H7 (cell line): ENCODE measurements around the gene ALLC. TPM values are rescaled to one million over a fixed set of nuclear protein-coding genes. Genes with fewer than 3 reads are reported as not detected.

Source experiments
- DNase-seq: peaks from one replicate; pipeline ENCODE4 v3.0.0; 2012
- H3K27me3 ChIP-seq: 2 replicates; pipeline ENCODE4 v1.6.0; 2011; ENCODE audit warnings: mild to moderate bottlenecking, low read length; ENCODE audit not compliant: control insufficient read depth, insufficient read depth
- H3K36me3 ChIP-seq: replicated peaks from 2 replicates; pipeline ENCODE4 v1.5.1; 2011; ENCODE audit warnings: low read length; ENCODE audit not compliant: control insufficient read depth, insufficient read depth
- H3K4me3 ChIP-seq: 2 replicates; pipeline ENCODE4 v1.5.1; 2011; ENCODE audit warnings: low read depth, mild to moderate bottlenecking, control low read depth, low read length, moderate library complexity; ENCODE audit not compliant: insufficient read depth
- total RNA-seq: library from RNA; depleted of rRNA; stranded (reverse); fragments of >200 nt; shearing (Covaris generic); gene quantifications from 2 replicates; pipeline ENCODE4 v1.2.3, GENCODE V29; 2014

Gene ALLC
- total RNA-seq, 1 experiment from 2014 or later, result not detected

DNA sequence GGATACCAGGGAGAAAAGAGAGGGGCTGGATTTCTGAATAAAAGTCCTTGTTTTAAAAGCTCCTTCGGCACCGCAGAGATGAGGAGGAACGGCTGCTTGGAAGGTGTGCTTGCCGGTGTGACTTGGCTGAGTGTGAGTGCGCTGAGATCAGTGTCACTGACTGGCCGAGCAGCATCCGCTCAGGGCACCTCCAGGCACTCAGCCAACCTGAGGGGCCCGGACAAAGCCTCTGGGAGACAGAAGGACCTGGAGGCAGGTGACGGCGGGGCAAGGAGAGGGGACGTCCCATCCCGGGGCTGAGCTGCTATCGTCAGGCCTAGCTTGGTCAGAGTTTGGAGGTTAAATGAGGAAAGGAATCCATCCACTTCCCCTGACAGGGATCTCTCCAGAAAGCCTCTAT is 16.8 kb upstream of the ALLC start:
- Histone ChIP-seq H3K4me3 (no peak overlapping the region), H3K27me3 (no peaks in the 10 kb centered on the region; the same call in 1 of the 2 replicates), H3K36me3 (no peaks in the 10 kb centered on the region)
- peak; percentile 48 for DNase-seq

DNA sequence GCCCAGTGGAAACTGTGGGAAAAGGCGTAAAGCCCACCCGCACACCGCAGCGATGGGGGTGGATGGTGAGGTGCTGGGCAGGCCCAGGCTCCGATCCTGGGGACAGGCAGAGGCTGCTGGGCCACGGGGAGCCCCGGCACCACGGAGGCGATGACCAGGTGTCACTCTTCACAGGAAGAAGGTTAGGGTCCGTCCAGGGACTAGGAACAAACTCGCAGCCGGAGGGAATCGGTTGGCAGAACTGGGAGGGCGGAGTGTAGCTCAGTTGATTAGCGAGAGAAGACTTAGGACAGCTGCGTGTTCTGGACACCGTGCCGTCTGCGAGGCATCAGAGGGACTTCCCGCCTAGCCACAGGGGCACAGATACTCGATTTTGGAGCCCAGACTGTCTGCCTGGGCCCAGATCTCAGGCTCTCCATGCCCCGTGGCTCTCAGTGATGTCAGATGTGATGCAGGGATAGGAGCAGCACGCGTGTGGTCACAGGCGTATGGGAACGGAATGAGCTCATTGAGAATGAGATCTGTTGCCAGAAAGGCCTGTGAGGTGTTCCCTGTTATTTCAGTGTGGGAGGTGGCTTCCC is 16.1 kb upstream of the ALLC start:
- H3K4me3 ChIP-seq, result no peak overlapping the region
- no peaks in the 10 kb centered on the region for H3K36me3 ChIP-seq
- DNase-seq, result peak; percentile 32
- H3K27me3 ChIP-seq, result no peaks in the 10 kb centered on the region

DNA sequence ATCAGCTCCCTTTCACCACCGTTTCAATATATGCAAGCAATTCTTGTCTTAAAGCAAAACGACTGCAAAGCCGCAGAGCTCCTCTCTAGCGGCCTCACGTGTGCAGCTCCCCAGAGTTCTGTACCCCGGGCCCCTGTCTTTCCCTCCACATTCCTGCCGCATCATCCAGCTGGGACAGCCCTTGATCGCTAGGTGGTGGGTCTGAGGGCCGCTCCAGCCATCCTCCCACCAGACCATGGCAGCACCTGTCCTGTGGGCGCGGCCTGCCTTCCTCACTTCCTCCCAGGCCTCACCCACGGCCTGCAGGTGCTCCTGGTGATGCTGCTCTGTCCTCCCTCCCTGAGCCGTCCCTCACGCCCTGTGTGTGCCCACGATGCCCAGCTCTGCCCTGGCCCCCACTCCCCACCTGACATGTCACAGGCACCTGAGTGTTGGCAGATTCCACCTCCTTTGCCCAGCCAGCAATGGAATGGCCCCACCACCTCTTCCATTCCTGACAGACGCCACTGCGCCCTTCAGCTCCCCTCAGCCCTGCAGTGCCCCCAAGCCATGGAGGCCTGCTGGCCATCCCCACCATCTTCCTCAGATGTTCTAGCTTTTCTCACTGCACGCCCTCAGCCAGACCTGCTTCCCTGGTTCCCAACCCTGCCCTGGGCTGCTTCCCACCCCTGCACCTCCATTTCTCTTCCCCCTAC is 15.3 kb upstream of the ALLC start:
- DNase-seq, result no peak
- no peaks in the 10 kb centered on the region for H3K27me3 ChIP-seq
- H3K36me3 ChIP-seq, result no peaks in the 10 kb centered on the region
- no peak overlapping the region for H3K4me3 ChIP-seq

- Histone ChIP-seq H3K27me3 (no peaks in the 10 kb centered on the region), H3K4me3 (no peak overlapping the region), H3K36me3 (no peaks in the 10 kb centered on the region)
- no peak for DNase-seq
Observed at GRCh38 chr2:3643371-3644245, 14.4 kb upstream of the ALLC start.

DNA sequence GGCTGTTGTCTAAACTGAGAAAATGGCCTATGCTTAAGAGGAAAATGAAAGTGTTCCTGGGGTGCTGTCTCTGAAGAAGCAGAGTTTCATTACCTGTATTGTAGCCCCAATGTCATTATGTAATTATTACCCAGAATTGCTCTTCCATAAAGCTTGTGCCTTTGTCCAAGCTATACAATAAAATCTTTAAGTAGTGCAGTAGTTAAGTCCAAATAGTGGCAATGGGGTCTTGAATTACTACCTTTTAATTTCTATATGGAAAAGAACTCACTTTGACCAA is 13.8 kb upstream of the ALLC start:
- no peak for DNase-seq
- Histone ChIP-seq H3K36me3 (no peaks in the 10 kb centered on the region), H3K4me3 (no peak overlapping the region), H3K27me3 (no peaks in the 10 kb centered on the region)

DNA sequence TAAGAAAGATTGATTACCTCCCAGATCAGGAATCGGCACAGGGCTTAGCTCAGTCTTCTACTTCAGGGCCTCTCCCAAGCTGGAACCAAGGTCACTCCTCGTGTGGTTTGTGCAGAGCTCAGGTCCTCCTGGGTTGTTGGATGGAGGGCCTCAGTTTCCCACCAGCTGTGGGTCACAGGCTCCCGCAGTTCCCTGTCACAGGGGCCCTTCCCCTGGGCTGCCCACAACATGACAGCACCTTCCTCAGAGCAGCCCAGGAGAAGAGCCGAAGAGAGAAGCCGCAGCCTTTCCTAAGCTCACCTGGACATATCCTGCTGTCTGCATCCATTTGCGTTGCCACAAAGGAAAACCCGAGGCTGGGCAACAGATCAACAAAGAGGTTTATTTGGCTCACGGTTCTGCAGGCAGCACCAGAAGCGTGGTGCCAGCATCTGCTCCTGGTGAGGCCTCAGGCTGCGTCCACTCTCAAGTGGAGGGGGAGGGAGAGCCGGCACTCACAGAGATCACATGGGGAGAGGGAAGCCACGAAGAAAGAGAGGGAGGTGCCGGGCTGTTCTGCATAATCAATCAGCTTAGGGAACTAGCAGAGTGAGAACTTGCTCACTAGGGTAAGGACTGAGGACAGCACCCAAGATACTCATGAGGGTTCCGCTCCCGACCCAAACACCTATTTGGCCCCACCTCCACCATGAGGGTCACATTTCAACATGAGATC is 13.0 kb upstream of the ALLC start:
- DNase-seq, result no peak
- Histone ChIP-seq H3K27me3 (no peaks in the 10 kb centered on the region), H3K4me3 (no peak overlapping the region), H3K36me3 (no peaks in the 10 kb centered on the region)

DNA sequence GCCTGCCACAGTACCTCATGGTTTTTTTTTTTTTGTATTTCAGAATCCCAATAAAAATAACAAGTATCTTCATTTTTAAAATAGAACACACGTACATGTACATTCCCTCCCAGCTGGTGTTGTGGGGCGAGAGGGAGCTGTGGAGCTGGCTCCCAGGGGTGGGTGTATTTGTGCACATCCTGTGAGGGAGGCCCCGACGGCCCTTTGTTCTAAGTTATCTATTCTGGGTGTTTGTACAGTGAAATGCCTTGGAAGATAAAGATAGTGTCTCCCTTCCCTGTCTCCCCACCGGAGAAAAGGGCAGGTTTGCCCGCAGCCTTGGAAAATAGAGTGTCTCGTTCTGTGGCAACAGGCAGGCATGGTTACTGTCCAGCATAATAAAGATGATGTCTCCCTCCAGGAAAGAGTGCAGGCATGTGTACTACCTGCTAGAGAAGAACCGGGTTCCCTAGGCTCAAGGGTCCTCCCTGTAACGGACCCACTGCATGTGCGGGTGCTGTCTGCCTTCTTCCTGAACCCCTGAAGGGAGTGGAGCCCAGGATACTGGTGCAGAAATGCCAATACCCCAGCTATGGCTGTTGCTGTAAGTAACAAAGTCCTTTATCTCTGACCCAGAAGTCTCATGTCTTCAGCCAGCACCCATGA is 12.1 kb upstream of the ALLC start:
- no peak for DNase-seq
- Histone ChIP-seq H3K27me3 (no peaks in the 10 kb centered on the region), H3K36me3 (no peaks in the 10 kb centered on the region), H3K4me3 (no peak overlapping the region)

GRCh38 chr2:3646446-3646845 is 11.6 kb upstream of the ALLC start:
- DNase-seq, result no peak
- Histone ChIP-seq H3K4me3 (no peak overlapping the region), H3K36me3 (no peaks in the 10 kb centered on the region), H3K27me3 (no peaks in the 10 kb centered on the region)

- Histone ChIP-seq H3K36me3 (no peaks in the 10 kb centered on the region), H3K27me3 (no peaks in the 10 kb centered on the region), H3K4me3 (no peak overlapping the region)
- no peak for DNase-seq
Observed at GRCh38 chr2:3647246-3647645, 10.8 kb upstream of the ALLC start.

- H3K4me3 ChIP-seq, result no peak overlapping the region
- no peaks in the 10 kb centered on the region for H3K36me3 ChIP-seq
- H3K27me3 ChIP-seq, result no peaks in the 10 kb centered on the region
- DNase-seq, result no peak
Observed at GRCh38 chr2:3647831-3648651, 10.0 kb upstream of the ALLC start.

- H3K36me3 ChIP-seq, result no peaks in the 10 kb centered on the region
- no peak for DNase-seq
- no peaks in the 10 kb centered on the region for H3K27me3 ChIP-seq
- H3K4me3 ChIP-seq, result no peak overlapping the region
Observed at GRCh38 chr2:3648652-3649177, 9.3 kb upstream of the ALLC start.

- H3K27me3 ChIP-seq, result no peaks in the 10 kb centered on the region
- no peaks in the 10 kb centered on the region for H3K36me3 ChIP-seq
- H3K4me3 ChIP-seq, result no peak overlapping the region
- DNase-seq, result no peak
Observed at GRCh38 chr2:3649581-3649980, 8.4 kb upstream of the ALLC start.

DNA sequence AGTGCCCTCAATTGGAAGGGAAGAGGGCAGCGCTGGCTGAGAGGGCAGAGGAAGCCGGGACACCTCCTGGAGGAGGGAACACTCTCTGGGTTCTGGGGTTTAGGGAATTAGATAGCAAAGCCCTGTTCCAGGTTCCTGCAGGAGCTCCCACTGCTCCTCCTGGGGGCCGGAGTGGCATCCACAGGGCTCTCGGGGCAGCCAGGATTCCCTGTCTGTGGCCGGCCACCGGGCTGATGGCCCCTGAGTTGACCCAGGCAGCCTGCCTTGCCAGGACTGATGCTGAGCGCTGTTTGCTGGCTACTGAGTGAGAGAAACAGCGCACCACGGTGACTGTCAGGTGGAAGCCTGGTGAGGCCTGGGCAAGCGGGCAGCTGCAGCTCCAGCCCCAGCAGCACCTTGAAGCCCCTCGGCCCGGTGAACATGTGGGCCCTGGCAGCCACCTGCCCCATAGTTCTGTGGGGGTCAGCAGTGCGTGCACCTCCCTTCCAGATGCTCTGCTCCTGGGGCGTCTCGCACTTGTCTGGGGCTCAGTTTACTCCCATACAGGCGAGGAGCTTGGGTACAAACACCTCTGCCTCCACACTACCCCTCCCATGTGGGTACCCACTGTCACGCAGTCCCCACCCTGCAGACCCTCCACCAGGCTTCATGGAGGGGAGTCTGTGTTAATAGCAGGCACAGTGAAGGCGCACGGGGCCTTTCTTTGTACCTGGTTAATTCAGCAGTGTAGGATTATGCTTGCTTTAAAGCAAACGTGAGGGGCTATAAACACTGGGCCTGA is 7.7 kb upstream of the ALLC start:
- no peaks in the 10 kb centered on the region for H3K36me3 ChIP-seq
- no peaks in the 10 kb centered on the region for H3K27me3 ChIP-seq
- DNase-seq, result peak; percentile 74
- no peak overlapping the region for H3K4me3 ChIP-seq
